HG02759 (cell line): Measurements from ENCODE around the gene NBEA.

ENCODE experiments used
- ATAC-seq: cut with Tn5 transposase; IDR thresholded peaks from one replicate; pipeline ENCODE4 v1.9.1; 2021; ENCODE audit warnings: mild to moderate bottlenecking, moderate library complexity; ENCODE audit not compliant: unreplicated experiment

Gene NBEA

DNA sequence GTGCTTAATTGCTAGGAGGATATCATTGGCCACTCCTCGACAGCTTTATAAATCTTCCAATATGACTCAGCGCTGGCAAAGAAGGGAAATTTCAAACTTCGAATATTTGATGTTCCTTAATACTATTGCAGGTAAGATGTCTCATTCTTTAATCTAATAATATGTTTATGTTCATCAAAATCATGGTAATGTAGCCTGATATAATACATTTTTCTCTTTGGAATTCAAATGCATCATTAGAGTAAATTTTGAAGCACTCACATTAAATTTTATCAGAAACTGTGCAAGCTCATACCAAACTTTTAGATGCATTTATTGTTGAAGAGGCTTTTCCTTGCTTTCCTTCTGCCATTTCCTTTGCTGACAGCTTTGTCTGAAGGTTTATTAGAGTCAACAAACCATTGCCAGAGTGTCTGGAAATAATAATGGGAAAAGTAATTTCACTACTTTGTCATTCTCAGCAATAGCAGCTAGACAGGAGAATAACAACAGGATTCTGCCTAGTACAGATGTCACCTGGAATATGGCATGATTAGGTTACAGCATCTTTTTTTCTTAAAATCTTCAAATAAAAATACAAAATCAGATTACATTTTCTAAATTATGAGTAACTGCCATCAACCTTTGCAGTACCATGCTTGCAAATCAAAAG, 613.0 kb downstream of the NBEA start:
- no peak for ATAC-seq

- no peak for ATAC-seq
Measured at GRCh38 chr13:35557475-35557874, 615.4 kb downstream of the NBEA start.

GRCh38 chr13:35561540-35561939, 619.5 kb downstream of the NBEA start:
- no peak for ATAC-seq

GRCh38 chr13:35565273-35565672, 623.2 kb downstream of the NBEA start:
- no peak for ATAC-seq

DNA sequence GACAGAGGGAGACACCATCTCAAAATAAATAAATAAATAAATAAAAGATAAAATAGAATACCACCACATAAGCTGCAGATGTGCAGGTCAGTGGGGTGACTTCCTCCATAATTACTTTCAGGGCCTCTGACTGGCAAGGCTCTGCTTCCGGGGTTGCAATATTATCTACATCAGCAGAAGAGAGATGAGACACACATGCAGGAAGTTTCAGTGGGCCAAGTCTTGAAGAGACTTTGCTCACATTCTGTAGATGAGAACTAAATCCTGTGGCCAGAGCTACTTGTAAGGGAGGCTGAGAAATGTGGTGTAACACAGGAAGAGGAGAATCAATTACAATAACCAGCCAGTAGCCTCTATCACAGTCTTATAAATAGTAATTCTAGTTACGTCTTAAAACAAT, 624.3 kb downstream of the NBEA start:
- no peak for ATAC-seq

DNA sequence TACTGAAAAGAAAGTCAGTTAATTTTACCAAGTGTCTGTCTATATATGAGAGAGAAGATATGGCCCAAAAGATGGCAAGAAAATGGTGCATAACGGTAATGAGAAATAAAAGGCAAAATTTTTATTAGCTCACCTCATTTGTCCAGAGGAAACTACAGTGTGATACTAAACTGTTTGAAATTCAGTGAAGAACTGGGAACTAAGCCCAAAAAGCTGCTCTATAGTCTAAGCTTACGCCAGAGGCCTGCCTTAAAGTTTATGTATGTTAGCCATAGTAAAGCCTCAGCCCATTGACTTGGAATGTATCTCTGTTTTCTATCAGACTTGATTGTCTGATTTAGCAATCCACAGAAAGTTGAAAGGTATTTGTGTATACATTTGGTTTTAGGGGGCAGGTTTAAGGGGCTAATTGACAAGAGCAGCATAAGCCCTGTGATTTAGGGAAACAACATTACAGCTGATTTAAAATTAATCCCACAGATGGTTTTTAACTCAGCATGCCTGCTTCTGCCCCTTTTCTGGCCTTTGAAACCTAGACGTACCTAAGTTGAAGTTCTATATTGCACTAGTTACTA, 625.4 kb downstream of the NBEA start:
- ATAC-seq, result no peak

- no peak for ATAC-seq
Measured at GRCh38 chr13:35573639-35574038, 631.6 kb downstream of the NBEA start.

GRCh38 chr13:35592457-35592856, 650.4 kb downstream of the NBEA start:
- no peak for ATAC-seq

GRCh38 chr13:35593651-35594050, 651.6 kb downstream of the NBEA start:
- no peak for ATAC-seq

GRCh38 chr13:35594096-35594495, 652.0 kb downstream of the NBEA start:
- ATAC-seq, result no peak

DNA sequence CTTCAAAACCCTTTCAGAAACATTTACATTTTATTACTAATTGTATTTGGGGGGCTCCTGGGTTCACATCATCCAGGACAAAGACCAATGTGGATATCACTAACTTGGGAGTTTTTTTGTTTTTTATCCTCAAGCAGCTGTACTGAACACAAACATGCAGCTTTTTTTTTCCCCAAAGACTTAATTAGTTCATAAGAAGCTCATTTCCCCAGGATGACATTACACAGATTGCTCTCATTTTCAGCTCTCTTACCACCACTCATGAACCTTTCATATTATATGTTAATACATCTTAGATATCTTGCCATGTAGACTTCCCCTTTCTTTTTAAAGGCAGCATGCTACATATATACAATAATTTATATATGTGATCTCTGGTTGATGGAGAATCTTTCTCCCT, 653.1 kb downstream of the NBEA start:
- ATAC-seq, result no peak

- ATAC-seq, result no peak
Measured at GRCh38 chr13:35596321-35597030, 654.4 kb downstream of the NBEA start.

DNA sequence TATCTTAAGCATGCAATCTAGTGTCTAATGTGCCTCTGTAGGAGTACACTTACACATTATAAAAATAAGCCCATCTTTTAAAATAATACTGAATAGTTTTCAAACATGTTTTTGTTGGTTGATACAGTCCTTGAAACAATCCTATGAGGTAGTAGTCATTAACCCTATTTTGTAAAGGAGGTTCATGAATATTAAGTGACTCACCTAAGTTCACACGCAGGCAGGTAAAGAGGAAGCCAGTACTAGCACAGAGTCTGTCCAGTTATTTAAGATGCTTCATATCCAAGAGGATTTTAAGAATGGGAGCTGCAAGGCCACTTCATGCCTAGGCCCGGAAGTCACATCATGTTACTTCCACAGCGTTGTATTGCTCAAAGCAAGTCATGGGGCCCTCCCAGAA, 655.4 kb downstream of the NBEA start:
- no peak for ATAC-seq

DNA sequence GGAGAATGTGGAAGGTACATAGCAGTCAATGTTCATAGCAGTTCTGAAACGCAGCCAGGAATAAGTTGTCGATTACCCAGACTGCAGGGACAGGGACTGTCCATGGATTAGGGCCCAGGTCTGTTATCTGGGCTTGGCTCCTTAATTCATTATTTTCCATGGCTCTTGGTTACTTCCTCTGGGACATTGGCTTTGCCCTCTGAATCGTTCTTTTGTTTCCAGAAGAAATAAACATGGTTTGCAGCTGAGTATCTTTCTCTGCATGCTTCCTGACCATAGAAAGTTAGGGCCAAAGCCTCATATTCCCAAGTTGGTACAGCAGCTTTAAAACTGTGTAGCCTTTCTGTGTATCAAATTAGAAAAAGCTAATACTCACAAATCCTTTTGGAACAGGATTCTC, 656.2 kb downstream of the NBEA start:
- no peak for ATAC-seq

DNA sequence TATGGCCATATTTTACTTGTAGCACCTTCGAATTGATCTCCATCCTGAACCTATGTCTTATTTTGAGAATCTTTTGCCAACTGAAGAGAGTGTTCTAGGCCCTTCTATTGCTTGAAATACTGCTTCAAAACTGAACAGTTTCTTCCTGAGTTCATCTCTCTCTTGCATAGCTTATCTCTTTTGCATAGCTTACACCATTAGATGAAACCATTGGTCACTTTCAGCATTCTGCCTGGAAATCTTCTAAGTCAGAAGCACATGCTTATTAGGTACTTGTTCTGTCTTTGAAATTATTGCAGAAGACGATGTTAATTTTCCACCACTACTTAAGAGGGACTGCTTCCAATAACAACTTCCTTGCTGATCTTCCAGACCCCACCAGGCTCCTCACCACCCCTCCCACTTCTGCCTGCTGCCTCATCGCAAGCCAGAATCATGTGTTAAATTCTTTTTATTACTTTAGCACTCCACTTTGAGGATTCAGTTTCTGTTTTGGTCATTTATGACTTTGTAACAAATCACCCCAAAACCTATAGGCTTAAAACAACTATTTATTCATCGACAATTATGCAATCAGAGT, 656.8 kb downstream of the NBEA start:
- no peak for ATAC-seq

DNA sequence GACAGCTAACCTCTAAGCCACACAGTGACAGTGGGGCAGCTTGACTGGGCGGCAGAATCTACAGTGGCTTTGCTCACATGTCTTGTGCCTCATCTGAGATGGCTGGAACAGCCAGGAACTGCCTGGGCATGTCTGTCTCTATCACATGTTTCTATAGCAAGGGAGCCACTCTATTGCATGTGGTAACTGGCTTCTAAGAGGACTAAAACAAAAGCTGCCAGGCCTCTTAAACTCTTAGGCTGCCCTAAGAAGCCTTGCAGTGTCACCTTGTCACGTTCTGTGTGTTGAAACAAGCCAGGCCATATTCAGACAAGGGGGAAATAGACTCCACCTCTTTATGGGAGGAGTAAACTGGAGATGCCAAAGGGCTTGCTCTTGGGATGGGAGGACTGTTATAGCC, 657.3 kb downstream of the NBEA start:
- no peak for ATAC-seq

- ATAC-seq, result no peak
Measured at GRCh38 chr13:35600137-35600536, 658.1 kb downstream of the NBEA start.

- ATAC-seq, result no peak
Measured at GRCh38 chr13:35603593-35604285, 661.7 kb downstream of the NBEA start.

- ATAC-seq, result no peak
Measured at GRCh38 chr13:35614666-35615065, 672.6 kb downstream of the NBEA start.

DNA sequence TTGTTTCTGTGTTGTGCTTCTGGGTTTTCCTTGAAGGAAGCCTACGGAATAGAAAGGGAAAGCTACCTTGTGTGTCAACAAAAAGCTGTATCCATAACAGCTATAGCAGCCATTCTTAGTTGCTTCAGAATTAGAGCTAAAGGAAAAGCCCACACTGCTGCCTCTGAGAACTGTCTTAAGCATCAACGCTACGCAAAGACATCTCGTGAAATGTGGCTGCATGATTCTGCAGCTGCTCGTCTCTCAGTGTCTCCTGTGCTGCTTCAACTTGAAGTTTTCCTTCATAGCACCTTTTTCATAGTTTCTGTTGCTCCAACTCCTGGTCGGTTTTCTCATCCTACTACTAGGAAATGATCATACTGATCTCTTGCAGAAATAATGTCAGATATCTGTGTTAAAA, 675.4 kb downstream of the NBEA start:
- no peak for ATAC-seq

DNA sequence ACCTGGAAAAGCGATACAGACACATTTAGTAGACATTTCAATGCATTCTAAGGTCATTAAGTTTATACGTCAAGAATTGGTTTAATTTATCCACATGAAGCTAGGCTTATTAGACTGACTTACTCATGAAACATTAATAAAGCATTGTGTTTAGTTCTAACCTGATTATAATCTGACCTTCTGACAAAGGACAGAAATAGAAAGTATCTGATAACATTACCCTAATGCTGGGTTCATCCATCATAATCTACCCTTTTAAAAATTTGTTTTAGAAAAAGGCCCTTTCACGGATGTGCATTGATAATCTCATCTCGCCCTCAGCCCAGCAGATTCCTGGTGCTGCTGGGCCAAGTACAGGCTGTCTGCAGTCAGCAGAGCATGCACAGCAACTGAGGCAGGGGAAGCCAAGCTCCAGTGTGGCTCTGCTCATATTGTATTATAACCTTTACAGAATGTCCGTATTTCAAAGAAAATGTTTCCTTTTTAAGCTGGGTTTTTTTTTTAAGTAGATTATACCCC, 676.6 kb downstream of the NBEA start:
- no peak for ATAC-seq
